ENCODE results near the gene CCDC40. TPM values are rescaled to one million over a fixed set of nuclear protein-coding genes. Genes with fewer than 3 reads are reported as not detected.

The CCDC40 gene, protein sequence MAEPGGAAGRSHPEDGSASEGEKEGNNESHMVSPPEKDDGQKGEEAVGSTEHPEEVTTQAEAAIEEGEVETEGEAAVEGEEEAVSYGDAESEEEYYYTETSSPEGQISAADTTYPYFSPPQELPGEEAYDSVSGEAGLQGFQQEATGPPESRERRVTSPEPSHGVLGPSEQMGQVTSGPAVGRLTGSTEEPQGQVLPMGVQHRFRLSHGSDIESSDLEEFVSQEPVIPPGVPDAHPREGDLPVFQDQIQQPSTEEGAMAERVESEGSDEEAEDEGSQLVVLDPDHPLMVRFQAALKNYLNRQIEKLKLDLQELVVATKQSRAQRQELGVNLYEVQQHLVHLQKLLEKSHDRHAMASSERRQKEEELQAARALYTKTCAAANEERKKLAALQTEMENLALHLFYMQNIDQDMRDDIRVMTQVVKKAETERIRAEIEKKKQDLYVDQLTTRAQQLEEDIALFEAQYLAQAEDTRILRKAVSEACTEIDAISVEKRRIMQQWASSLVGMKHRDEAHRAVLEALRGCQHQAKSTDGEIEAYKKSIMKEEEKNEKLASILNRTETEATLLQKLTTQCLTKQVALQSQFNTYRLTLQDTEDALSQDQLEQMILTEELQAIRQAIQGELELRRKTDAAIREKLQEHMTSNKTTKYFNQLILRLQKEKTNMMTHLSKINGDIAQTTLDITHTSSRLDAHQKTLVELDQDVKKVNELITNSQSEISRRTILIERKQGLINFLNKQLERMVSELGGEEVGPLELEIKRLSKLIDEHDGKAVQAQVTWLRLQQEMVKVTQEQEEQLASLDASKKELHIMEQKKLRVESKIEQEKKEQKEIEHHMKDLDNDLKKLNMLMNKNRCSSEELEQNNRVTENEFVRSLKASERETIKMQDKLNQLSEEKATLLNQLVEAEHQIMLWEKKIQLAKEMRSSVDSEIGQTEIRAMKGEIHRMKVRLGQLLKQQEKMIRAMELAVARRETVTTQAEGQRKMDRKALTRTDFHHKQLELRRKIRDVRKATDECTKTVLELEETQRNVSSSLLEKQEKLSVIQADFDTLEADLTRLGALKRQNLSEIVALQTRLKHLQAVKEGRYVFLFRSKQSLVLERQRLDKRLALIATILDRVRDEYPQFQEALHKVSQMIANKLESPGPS
- total RNA-seq, result 10 to 100 TPM; 11.8 to 19.7 TPM

GRCh38 chr17:80035937-80036714 lies at the start of gene CCDC40:
CCDC40 (plus strand) TSS chr17:80036642; CDS start chr17:80036663, 21 bp downstream.
- under 1% methylated on average over 55 of the region's 89 CpGs for WGBS
- Histone ChIP-seq H3K9me3 (no peaks in the 10 kb centered on the region), H3K36me3 (no peaks in the 10 kb centered on the region), H3K4me3 (peak within 1 kb of the TSS; percentile 47 to 55), H3K27me3 (replicated peaks; ENCODE audit: insufficient read depth) (no peaks in the 10 kb centered on the region), H3K27ac (peak within 1 kb of the TSS; percentile 82 to 91), H3K4me1 (replicated peaks) (peaks cover 5% of the 10 kb centered on the region)
- intact Hi-C loops (cut with DNase I), result loop anchor here (2.0 to 5.0 kb wide), 2 partner anchors 35 to 66 kb away; partner anchors contain the start of gene GAA
- DNase-seq (ENCODE audit: low spot score), result peak; percentile 79
- peak; percentile 51 for TF ChIP-seq POLR2AphosphoS5 (IDR thresholded peaks at IDR 0.05)
- peak; percentile 74 for TF ChIP-seq POLR2A (IDR thresholded peaks at IDR 0.05)
- TF ChIP-seq, protein P1, sequence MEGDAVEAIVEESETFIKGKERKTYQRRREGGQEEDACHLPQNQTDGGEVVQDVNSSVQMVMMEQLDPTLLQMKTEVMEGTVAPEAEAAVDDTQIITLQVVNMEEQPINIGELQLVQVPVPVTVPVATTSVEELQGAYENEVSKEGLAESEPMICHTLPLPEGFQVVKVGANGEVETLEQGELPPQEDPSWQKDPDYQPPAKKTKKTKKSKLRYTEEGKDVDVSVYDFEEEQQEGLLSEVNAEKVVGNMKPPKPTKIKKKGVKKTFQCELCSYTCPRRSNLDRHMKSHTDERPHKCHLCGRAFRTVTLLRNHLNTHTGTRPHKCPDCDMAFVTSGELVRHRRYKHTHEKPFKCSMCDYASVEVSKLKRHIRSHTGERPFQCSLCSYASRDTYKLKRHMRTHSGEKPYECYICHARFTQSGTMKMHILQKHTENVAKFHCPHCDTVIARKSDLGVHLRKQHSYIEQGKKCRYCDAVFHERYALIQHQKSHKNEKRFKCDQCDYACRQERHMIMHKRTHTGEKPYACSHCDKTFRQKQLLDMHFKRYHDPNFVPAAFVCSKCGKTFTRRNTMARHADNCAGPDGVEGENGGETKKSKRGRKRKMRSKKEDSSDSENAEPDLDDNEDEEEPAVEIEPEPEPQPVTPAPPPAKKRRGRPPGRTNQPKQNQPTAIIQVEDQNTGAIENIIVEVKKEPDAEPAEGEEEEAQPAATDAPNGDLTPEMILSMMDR (IDR thresholded peaks at IDR 0.05), result peak in 1 of 4 experiments; percentile 4

DNA sequence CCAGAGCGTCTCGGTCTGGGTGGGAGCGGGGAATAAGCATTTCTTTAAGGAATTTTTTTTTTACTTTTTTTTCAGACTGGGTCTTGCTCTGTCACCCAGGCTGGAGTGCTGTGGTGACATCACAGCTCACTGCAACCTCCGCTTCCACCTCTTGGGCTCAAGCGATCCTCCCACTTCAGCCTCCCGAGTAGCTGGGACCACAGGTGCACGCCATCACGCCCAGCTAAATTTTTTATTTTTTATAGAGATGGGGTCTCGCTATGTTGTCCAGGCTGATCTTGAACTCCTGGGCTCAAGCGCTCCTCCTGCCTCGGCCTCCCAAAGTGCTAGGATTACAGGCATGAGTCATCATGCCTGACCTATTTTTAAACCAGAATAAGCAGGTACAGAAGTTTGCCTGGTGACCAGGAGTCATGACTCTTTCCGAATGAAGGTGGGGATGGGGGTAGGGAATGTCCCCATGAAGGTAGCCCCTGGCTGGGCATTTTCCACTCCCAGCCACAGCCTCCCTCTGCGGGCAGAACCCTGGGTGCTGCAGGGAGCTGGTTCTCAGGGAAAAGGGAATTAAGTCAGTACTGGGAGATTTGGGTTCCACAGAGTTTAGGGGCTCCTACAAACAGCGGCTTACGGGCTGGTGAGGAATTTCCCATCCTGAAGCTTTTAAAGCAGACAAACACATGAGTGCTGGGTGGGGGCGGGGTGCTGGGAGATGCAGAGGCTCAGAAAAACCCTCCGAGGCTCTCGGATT lies 49.1 kb upstream of the CCDC40 start:
- no peak for TF ChIP-seq POLR2AphosphoS5 (IDR thresholded peaks at IDR 0.05)
- TF ChIP-seq POLR2A (IDR thresholded peaks at IDR 0.05), result no peak
- TF ChIP-seq, protein P1 (IDR thresholded peaks at IDR 0.05), result no peak
- Histone ChIP-seq H3K27ac (peak overlapping the region; percentile 54 to 76), H3K36me3 (no peaks in the 10 kb centered on the region), H3K27me3 (replicated peaks; ENCODE audit: insufficient read depth) (no peaks in the 10 kb centered on the region), H3K4me1 (replicated peaks) (peaks cover 25% of the 10 kb centered on the region), H3K9me3 (no peaks in the 10 kb centered on the region), H3K4me3 (no peak overlapping the region)
- 76% methylated on average over 18 of the region's 18 CpGs for WGBS
- intact Hi-C loops (cut with DNase I), result no loop called here
- DNase-seq (ENCODE audit: low spot score), result no peak

DNA sequence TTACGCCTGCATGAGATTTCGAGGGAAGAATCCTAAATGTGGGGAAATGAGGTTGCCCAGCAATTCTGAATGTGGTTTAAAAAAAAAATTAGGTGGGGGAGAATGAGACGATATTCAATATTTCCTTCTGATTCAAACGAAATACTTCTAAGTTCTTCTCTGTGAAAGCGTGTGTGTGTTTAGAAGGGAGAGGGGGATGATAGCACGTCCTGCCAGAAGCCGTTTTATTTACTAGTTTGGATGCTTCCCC lies 48.6 kb upstream of the CCDC40 start:
- no peaks in the 10 kb centered on the region for H3K36me3 ChIP-seq
- H3K27me3 ChIP-seq (replicated peaks; ENCODE audit: insufficient read depth), result no peaks in the 10 kb centered on the region
- H3K4me3 ChIP-seq, result no peak overlapping the region
- H3K27ac ChIP-seq, result peak overlapping the region; percentile 54 to 76
- TF ChIP-seq POLR2A (IDR thresholded peaks at IDR 0.05) (no peak), POLR2AphosphoS5 (IDR thresholded peaks at IDR 0.05) (no peak)
- TF ChIP-seq, protein P1 (IDR thresholded peaks at IDR 0.05), result no peak
- intact Hi-C loops (cut with DNase I), result no loop called here
- H3K9me3 ChIP-seq, result no peaks in the 10 kb centered on the region
- 31% methylated on average over 7 of the region's 7 CpGs for WGBS
- DNase-seq (ENCODE audit: low spot score), result no peak
- H3K4me1 ChIP-seq (replicated peaks), result peaks cover 30% of the 10 kb centered on the region
